ENCODE results near the gene TRAPPC2.
A peak's percentile ranks its signal among the peaks of the same experiment; 100 is the strongest.
"Not testable (repeated sequence)": the region's sequence is repeated elsewhere in the genome, so short reads cannot be mapped to it uniquely, and the experiment has no call there.

The TRAPPC2 gene

DNA sequence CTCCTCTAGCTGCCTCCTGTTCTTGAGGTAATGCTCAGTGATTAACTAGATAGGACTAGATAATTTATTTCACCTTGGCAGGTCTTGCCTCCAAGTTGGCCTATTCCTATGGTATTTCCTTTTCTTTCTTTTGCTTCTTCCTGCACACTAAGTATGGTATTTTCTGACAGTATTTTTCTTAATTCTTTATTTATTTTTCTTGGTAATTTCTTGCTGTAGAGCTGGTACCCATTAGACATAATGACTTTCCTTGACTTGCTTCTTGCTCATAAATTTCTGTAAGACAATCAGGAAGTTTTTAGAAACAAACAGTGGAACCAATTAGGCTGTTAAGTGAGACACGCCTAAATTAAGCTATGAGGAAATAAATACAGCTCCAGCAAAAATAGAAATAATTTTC is 36.0 kb downstream of the TRAPPC2 start:
- DNase-seq (ENCODE audit: low read depth): no peak

DNA sequence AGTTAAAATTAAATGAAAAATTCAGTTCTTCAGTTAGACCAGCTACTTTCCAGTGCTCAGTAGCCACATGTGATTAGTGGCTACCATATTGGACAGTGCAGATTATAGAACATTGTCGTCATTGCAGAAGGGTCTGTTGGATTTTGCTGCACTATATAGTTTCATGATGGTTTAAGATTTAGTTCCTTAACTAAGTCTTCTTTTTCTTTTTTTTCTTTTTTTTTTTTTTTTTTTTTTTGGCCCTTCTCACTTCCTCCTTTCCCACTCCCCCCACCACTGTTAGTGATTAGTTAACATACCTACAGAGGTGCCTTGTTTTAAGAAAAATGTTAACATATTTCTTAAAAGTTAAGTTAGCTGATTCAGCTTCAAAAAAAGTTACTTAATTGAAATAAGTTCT is 36.4 kb downstream of the TRAPPC2 start:
- DNase-seq (ENCODE audit: low read depth): no peak

DNA sequence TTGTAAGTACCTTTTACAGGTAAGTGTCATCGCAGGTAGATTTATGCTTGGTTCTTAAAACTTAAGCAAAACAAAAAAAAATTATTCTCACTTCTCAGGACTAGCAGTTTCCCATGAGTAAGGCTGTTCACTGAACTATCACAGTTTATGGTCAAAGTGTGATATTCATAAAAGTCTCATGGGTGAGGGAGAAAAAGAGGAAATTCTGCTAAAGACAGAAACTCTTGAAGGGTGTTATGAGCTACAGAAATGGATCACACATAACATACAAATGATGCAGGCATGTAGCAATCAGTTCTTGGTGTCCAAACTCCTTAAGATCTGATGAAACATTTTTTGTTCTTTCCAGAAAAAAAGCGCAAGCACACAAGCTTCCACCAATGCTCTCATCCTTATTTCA is 37.0 kb downstream of the TRAPPC2 start:
- DNase-seq (ENCODE audit: low read depth): no peak

DNA sequence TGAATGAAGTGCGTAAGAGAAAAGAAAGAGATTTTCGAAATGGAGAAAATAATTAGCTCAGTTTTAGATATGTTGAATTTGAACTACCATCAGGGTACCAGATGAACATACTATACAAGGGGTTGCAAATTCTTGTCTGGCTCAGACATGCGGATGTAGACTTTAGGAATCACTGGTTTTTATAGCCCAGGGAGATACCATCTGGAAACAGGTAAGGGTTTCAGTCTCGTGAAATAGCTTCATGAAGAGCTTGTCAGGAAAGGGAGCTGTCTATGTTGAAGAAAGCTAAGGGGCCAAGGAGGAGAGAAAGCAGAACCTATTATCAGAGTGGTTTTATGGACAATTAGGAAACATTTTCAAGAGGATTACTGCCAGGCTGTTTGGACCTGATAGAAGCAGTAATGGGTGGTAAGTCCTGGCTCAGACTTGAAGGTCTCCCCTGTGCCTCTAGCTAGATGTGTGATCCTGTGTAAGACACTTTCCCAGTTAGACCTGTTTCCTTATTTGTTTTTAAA is 38.8 kb downstream of the TRAPPC2 start:
- no peak for DNase-seq (ENCODE audit: low read depth)

DNA sequence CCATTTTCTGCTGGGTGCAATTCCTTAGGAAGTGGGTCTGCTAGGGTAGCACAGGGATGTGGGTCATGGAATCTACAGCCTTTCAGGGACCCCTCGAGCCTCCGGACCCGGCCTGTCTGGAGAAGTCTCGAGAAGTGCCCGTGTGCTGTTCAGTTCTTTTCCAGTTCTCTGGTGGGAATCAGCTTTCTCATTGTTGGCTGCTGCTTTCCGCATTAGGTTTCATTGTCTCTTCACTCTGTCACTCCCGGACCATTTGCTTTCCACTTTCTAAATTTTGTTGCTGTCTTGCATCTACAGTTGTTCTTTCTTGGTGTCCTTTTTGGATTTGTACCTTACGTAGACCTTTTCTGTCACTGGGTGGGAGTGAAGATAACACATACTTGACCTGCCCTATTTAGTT is 39.4 kb downstream of the TRAPPC2 start:
- no peak for DNase-seq (ENCODE audit: low read depth)

DNA sequence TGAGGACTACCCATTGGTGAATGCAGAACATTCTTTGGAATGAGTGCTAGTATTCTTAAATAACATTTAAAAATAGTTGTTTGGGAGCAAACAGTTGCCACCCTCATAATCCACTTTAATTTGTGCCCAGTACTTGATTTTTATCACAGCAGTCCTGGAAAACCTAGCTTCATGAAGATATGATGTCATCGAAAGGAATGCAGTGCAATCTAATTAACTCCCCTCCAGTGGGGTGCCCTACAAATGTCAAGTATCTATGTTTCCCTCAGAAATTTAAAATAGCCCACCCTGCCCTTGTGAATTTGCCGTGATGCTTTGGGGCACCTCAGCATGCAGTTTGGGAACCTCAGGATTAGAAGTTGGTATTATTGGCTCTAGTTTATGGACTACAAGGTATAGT is 40.1 kb downstream of the TRAPPC2 start:
- DNase-seq (ENCODE audit: low read depth): no peak

DNA sequence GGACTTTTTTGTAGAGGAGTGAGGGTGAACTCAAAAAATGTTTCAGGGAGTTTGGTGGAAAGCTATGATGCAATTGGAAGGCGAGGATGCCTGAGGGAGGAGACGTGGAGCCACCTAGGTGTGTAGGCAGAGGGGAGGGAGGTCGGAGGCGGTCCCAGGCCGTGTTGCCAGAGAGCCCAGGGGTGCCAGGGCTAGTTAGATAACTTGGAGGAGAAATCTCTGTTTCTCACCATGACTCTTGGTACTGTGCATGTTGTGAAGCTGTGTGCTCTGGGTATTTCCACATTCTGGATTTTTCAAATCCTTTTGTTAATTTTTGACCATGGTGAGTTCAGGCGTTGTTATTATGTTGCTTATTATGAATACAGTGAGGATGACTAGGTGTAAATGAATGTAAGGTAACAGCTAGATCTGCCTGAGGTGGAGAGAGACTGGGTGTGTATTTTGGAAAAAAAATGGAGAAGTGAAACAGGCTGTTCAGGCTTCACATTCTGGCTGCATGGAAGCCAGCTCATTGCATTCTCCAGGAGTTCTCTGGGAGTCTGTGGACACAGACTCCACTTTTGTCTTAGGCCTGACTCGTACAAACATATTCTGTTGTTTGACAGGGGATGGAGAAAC is 41.0 kb downstream of the TRAPPC2 start:
- DNase-seq (ENCODE audit: low read depth): no peak

DNA sequence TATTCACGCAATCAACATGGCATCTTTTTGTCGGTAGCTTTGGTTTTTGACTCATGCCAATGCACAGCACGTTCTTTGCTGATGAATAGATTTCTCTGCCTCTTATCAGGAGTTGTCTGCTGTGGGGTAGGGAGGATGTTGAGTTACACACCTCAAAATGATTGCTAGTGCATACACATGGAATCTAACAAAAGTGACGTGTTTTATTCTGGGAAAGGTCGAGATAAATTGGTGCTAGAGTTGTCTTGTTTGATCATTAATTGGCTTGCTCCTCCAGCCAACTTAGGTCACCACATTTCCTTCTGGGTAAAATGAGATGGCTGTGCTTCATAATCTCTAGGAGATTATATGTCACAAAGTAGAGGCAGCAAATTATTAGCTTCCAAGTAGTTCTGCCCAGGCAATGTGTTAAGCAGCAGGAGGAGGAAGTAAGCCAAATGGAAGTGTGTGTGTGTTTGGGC is 41.6 kb downstream of the TRAPPC2 start:
- DNase-seq (ENCODE audit: low read depth): no peak

DNA sequence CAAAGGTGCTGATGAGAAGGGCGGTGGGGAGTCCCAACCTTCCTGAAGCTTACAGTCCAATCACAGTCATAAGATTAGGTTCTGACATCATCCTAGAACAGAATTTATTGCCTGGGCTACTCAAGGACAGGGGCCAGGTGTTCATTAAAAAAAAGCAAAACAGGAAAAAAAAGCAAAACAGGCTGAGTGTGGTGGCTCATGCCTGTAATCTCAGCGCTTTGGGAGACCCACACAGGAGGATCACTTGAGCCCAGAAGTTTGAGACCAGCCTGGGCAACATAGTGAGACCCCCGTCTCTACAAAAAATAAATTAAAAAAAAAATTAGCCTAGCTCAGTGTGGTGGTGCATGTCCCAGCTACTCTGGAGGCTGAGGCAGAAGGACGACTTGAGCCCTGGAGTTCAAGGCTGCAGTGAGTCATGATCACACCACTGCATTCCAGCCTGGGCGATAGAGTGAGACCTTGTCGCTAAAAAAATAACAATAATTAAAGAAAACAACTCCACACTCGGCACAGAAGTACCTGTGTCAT is 42.5 kb downstream of the TRAPPC2 start:
- DNase-seq (ENCODE audit: low read depth): no peak

DNA sequence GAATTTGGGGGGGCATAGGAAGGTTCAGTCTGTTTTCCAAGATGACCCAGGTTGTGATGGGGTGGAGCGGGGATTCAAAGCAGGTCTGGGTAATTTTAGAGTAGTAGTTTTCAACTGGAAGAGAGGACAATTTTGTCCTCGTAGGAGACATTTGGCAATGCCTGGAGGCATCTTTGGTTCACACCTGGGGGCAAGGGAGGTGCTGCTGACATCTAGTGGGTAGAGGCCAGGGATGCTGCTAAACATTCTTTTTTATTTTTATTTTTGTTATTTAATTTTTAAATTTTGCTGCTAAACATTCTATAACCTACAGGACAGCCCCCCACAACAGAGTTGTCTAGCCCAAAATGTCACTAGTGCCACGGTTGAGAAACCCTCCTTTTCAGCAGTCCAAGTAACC is 43.6 kb downstream of the TRAPPC2 start:
- DNase-seq (ENCODE audit: low read depth): no peak

DNA sequence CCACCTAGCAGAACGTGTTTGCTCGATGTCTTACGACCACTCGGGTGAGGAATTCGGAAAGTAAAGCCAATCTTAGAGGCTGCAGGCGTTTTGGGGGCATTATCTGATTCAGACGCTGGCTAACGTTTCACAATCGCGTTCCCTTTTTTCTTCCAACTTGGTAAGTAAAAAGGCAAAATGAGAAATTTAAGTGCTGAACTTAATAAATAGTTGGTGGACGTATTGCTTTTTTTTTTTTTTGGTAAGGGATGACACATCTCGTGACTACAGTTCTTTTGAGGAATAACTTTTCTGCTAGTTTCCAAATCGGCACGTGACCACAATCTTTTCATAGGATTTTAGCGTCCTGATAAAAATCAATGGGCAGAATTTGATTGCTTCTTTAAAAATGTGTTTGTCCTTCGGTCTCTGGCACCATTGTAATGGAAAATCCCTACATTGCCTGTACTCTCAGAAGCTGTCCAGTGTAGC is 44.6 kb downstream of the TRAPPC2 start:
- no peak for DNase-seq (ENCODE audit: low read depth)

DNA sequence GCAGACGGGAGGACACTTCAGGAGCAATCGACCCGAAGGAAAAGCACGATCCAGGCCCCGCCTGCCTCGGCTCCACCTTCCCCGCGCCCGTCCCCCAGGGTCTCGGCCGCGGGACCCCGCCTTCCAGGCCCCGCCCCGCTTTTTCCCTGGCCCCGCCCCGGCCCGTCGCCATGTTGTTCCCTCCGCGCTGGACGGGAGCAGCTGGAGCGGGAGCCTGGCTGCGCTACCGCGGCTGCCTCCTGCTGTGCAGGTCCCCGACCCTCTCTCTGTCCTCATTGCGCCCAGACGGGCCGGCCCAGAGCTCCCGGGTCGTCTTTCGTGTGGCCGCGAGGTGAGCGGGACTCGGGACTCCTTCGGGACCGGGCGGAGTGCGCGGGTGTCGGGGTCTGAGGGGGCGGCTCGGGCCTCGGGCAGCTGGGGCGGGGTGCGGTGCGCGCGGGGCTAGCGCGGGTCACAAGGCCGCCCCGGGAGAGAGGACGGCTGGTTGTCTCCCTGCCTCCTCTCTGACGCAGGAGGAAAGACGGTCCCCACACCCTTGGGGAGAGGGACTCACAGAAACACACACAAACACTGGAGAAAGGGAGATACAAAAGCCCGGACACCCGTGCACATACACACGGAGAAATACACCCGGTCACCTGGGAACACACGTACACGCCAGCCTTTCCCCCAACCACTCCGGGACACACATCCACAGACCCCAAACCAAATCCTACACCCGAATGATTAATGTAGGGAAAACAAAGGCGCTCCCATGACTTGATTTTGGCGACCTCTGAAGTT is 45.3 kb downstream of the TRAPPC2 start, which contains the start of gene RAB9A:
Gene RAB9A, plus strand, starts transcription at position 171 of the 783 bp plus-strand sequence. CDS start 19,619 bp downstream, outside the sequence.
- DNase-seq (ENCODE audit: low read depth): peak; percentile 80

DNA sequence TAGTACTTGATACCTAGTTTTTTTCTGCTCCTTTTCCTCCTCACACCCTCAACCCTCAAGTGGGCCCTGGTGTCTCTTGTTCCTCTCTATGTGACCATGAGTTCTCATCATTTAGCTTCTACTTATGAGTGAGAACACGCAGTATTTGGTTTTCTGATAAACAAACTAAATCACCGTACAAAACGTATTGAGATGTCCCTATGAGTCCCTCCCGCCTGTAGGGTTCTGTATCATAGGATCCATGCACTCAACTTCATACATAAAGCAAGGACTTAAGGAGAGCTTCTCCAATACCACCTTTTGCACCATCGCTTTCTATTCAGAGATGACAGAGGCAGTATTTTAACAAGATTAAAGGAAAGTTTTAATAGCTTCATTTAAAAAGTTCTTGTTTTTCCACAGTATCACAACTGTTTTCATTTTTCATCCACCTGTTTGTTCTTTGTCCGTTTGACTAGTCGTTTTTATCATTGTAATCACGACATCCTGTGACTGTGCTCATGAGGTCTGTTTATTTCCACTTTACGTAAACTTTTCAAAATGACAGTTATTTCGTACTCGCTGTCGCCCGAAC is 45.9 kb downstream of the TRAPPC2 start:
- no peak for DNase-seq (ENCODE audit: low read depth)

DNA sequence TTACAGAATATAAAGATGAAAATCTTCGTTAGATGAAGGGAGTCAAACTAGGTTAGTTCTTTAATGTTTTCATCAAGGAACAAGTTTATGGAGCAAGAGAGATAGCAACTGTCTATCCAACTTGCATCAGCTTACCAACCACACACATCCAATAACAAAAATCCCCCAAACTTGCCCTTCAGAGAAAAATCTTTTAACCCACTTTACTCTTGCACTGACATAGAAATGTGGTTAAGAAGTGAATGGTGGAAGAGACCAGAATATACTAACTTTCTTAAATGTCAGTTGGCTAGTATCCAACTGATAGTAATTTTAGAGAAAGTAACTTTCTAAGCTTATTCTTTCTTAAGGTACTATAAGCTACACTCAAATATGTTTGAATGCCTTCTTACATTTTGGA is 47.2 kb downstream of the TRAPPC2 start:
- no peak for DNase-seq (ENCODE audit: low read depth)

DNA sequence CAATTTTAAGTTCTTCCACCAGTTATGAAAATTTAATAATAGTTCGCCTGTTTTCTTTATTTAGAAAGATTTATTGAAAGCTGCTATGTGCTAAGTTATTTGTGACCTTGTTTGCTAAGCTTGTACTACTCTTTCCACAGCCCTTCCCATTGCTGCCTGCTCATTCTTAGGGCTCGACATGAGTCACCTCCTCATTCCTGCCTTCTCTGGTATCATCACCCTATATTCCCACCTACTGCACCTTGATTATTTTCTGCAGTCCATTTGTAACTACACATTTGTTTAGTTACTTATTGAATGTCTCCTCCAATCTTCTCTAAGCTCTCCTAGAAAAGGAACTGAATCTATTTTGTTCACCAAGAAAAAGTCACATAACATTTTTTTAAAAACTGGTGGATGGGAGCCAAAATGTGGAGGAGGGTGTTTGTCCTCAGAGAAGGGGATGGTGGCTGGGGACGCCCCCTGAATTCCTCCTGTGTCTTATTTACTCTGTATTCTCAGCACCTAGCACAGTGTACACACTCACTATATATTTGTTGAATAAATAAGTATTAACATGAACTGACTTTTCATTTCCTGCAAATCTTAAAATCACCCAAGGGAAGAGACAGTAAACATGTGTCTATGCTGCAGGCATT is 49.2 kb downstream of the TRAPPC2 start:
- no peak for DNase-seq (ENCODE audit: low read depth)

DNA sequence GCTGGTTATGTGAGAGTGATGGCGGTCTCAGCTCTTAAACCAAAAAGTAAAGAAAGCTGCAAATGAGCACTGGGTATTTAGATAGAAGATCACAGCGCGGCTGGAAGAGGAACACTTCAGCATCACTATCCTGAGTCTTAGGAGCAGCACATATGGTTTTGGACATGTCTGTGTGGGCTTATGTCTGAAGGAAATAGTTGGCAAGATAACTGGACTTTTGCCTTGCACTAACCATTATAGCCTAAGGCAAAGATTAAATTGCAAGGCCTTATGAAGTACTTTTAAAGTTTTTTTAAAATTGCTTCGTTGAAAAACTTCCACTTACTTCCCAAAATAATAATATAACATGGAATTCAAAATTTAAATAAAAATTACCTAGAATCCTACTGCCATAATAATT is 50.1 kb downstream of the TRAPPC2 start:
- no peak for DNase-seq (ENCODE audit: low read depth)

DNA sequence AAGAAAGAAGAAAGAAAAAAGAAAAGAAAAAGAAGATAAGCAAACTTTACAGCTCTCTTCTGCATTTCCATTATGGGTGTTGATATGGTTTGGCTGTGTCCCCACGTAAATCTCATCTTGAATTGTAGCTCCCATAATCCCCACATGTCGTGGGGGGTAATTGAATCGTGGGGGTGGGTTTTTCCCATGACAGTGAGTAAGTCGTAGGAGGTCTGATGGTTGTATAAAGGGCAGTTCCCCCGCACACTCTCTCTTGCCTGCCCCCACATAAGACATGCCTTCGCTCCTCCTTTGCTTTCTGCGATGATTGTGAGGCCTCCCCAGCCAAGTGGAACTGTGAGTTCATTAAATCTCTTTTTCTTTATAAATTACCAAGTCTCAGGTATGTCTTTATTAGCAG is 52.8 kb downstream of the TRAPPC2 start:
- no peak for DNase-seq (ENCODE audit: low read depth)

DNA sequence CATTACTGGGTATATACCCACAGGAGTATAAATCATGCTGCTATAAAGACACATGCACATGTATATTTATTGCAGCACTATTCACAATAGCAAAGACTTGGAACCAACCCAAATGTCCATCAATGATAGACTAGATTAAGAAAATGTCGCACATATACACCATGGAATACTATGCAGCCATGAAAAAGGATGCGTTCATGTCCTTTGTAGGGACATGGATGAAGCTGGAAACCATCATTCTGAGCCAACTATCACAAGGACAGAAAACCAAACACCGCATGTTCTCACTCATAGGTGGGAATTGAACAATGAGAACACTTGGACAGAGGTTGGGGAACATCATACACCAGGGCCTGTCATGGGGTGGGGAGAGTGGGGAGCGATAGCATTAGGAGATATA is 54.7 kb downstream of the TRAPPC2 start:
- not testable (repeated sequence) for DNase-seq (ENCODE audit: low read depth)

DNA sequence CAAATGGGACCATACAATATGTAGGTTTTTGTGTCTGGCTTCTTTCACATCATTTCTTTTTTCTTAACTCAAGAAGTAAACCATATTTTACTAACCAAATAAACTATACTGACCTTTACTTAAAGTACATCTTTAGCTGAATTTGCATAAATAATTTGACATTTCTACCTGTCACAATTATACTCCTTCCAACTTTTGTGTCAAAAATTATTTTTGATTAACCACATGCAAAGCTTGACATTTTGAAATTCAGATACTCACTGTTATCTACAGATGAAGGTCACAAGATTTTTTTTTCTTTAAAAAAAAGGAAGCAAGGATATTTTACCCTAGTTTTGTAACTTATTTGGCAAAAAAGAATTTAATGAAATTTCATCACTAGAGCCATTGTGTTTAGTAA is 57.5 kb downstream of the TRAPPC2 start:
- DNase-seq (ENCODE audit: low read depth): no peak

DNA sequence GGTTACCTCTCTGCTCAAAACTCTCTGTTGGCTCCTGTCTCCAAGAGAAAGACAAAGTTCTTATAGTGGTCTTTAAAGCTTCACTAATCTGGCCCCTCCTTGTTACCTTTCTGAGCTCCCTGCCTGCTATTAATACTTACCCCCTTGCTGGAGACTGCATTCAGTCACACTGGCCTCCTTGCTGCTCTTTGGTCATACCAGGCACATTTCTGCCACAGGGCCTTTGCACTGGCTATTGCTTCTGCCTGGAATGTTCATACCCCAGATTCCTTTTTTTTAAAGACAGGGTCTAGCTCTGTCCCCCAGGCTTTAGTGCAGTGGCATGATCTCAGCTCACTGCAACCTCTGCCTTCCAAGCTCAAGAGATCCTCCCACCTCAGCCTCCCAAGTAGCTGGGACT is 61.4 kb downstream of the TRAPPC2 start:
- no peak for DNase-seq (ENCODE audit: low read depth)

DNA sequence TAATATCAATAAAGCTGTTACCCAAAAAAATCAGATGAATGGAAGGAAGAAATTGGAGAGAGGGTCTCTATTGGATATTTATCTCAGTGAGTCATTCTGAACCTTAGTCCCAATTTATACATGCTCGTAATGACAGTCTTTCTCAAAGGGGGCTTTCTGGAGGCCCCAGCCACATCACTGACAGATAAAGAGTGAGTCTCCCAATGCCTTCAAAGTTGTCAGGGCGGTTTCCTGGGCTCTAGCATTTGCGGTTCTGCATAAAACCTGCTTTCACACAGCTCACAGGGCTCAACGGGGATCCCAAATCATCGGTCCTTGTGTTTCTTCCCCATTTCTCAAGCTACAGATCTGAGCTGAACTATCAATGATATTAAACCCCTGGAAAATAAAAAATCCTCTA is 64.2 kb downstream of the TRAPPC2 start:
- DNase-seq (ENCODE audit: low read depth): no peak

DNA sequence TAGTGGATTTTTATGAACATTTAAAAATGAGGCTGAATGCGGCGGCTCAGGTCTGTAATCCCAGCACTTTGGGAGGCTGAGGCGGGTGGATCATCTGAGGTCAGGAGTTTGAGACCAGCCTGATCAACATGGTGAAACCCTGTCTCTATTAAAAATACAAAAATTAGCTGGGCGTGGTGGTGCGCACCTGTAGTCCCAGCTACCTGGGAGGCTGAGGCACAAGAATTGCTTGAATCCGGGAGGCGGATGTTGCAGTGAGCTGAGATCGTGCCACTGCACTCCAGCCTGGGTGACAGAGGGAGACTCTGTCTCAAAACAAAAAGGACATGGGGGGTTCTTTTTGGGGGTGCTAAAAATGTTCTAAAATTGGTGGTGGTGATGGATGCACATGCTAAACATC is 64.7 kb downstream of the TRAPPC2 start:
- DNase-seq (ENCODE audit: low read depth): not testable (repeated sequence)

Data from stimulated activated CD8-positive, alpha-beta memory T cell treated with anti-CD3 and anti-CD28 coated beads, Interleukin-4, amount 100 ng/mL, for 24 hours (primary cell).